ENCODE measurements around the gene TET3.
A peak's percentile ranks its signal among the peaks of the same experiment; 100 is the strongest.

GRCh38 chr2:73979686-73980085, 5.0 kb upstream of the TET3 start:
- no peak for TF ChIP-seq CTCF (IDR thresholded peaks at IDR 0.05)
- peak in 1 of 4 donors; percentile 34 for TF ChIP-seq POLR2AphosphoS5 (IDR thresholded peaks at IDR 0.05)

Measured in sigmoid colon (tissue), 4 donors.